C4-2B (cell line): ENCODE data around the gene CXCR5.

Source experiments
- H3K27ac ChIP-seq: fragments of 450-650 bp; 2 replicates; pipeline ENCODE4 v1.5.1; 2017
- CTCF ChIP-seq: fragments of 450-650 bp; conservative IDR thresholded peaks from 2 replicates; pipeline ENCODE4 v1.5.1; 2017; ENCODE audit warnings: mild to moderate bottlenecking
- ZFX ChIP-seq: fragments of 450-650 bp; IDR thresholded peaks from 2 replicates; pipeline ENCODE4 v1.6.1; 2017

CXCR5 gene

DNA sequence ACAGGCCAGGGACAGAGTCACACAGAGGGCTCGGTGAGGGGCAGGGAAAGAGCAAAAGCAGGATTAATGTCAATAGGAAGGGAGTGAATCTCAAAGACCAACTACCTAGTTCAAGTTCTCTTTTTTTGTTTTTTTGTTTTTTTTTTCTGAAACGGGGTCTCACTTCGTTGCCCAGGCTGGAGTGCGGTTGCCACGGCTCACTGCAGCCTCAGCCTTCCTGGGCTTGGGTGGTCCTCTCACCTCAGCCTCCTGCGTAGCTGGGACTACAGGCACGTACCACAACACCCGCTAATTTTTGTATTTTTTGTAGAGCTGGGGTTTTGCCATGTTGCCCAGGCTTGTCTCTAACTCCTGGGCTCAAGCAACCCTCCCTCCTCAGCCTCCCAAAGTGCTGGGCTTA, 51.7 kb downstream of the CXCR5 start:
- no peak overlapping the region for H3K27ac ChIP-seq
- no peak for TF ChIP-seq CTCF
- TF ChIP-seq ZFX = no peak

DNA sequence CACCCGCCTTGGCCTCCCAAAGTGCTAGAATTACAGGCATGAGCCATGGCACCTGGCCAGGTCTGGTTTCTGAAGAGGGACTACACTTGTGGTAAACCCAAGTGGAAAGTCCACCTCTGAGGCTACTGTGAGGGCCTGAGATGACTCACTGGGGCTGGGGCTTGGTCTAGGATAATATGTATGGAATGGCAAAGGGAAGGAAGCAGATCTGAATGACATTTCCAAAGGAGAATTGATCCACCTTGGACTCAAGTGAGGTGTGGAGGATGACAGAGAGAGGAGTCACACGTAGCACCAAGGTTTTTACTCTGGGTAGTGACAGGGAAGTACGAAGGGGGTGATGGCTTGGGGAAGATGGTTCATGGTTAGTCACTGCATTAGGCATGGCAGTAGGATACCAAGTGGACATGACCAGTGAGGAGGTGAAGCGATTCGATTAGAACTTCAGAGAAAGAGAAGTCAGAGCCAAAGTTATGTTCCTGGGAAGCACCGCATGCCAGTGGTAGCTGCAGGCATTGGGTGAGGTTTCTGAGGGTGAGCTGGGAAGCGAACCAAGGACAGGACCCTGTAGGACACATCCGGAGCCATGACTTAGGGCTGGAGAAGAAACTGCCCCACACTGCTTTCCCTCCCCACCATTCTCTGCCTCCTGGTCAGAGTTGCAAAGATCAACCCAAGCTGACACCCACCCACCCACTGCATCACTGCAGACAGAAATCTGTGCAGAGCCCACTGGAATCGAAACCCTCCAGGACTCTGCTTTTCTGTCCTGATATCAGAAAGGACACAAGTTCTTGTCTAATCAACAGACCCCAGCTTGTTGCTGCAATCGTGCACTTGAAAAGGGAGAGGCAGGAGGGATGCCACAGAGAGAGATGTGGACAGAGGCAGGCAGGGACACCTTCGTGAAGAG, 55.1 kb downstream of the CXCR5 start:
- TF ChIP-seq ZFX = no peak
- TF ChIP-seq CTCF = no peak
- no peak overlapping the region for H3K27ac ChIP-seq

- no peak for TF ChIP-seq CTCF
- TF ChIP-seq ZFX = no peak
- H3K27ac ChIP-seq = no peak overlapping the region
Observed at GRCh38 chr11:118939404-118939915, 55.8 kb downstream of the CXCR5 start.

DNA sequence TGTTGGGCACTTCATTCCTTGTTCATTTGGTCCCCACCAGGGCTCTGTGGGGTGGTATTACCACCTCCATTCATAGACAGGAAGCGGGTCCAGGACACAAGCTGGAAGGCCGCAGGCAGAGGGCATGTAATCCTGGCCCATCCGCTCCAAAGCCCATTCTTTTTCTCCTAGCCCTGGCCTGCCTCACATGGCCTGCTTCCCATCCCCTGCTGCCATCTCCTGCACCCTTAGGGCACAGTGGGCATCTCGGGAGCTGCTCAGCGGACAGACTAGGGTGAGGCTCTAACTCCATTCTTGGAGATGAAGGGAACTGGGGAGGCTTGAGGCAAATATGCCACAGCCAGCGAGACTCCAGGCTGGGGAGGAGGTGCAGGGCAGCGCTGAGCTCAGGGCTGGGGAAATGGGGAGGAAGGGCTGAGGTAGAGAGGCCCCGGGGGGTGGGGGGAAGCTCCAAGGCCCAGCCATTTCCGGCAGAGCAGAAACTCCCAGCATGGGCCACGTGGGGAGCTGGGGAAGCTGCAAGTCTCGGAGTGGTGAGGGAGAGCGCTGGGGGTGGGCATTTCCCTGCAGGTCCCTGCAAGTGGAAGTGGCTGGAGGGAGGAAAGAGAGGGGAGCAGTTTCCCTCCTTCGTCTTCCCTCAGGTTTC, 56.4 kb downstream of the CXCR5 start:
- TF ChIP-seq CTCF = no peak
- TF ChIP-seq ZFX = no peak
- no peak overlapping the region for H3K27ac ChIP-seq

DNA sequence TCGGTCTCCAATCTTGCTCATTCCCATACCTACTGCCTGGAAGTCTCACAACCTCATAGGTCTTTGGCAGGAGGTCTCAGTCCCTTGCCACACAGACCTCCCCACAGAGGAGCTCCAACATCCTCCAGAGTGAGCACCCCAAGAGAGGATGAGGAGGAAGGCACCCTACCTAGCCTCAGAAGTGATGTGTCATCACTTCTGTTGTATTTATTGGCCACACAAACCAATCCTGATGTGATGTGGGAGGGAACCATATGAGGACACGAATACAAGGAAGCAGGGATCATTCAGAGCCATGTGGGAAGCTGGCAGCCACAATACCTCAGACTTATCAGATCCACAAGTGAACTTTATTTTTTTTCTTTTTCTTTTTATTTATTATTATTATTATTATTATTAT, 63.4 kb downstream of the CXCR5 start:
- no peak for TF ChIP-seq ZFX
- no peak for TF ChIP-seq CTCF
- no peak overlapping the region for H3K27ac ChIP-seq
